ENCODE data around the gene USP31.

- no peak for TF ChIP-seq CTCF (IDR thresholded peaks at IDR 0.05)
- no peak for TF ChIP-seq POLR2A (IDR thresholded peaks at IDR 0.05)
- TF ChIP-seq POLR2AphosphoS5 (IDR thresholded peaks at IDR 0.05) = no peak
Measured at GRCh38 chr16:23158114-23158513, 8.9 kb upstream of the USP31 start.
